Tibial nerve (tissue), 4 donors: ENCODE data around the gene SLC30A2. TPM values are rescaled to one million over a fixed set of nuclear protein-coding genes. Genes with fewer than 3 reads are reported as not detected.

Experiments
- DNase-seq, 2 donors: peaks; one replicate each; pipeline ENCODE4 v3.0.0-alpha.2; 2019; ENCODE audit warnings: low spot score in 2 of 2
- H3K27ac ChIP-seq, 4 donors: fragments of 200-600 bp; sonication (generic) in 3 of 4; one replicate each; pipeline ENCODE4 v1.5.1; 2017 to 2019; ENCODE audit warnings: mild to moderate bottlenecking in 1 of 4
- H3K27me3 ChIP-seq, 2 donors: fragments of 200-600 bp; sonication (generic) in 1 of 2; one replicate each; pipeline versions ENCODE4 v1.5.1 to v1.6.0; 2017 to 2019
- H3K36me3 ChIP-seq, 3 donors: fragments of 200-600 bp; sonication (generic); one replicate each; pipeline ENCODE4 v1.5.1; 2018 to 2019
- H3K4me1 ChIP-seq, 4 donors: fragments of 200-600 bp; sonication (generic) in 3 of 4; one replicate each; pipeline ENCODE4 v1.5.1; 2017 to 2019
- H3K4me3 ChIP-seq, 4 donors: fragments of 200-600 bp; sonication (generic) in 3 of 4; one replicate each; pipeline ENCODE4 v1.5.1; 2017 to 2019; ENCODE audit warnings: mild to moderate bottlenecking in 1 of 4, moderate library complexity in 1 of 4
- H3K9me3 ChIP-seq, 4 donors: fragments of 200-600 bp; sonication (generic) in 3 of 4; one replicate each; pipeline ENCODE4 v1.5.1; 2017 to 2019
- EP300 ChIP-seq, 2 donors: sonication (generic); formaldehyde crosslinking; IDR thresholded peaks; one replicate each; pipeline ENCODE4 v1.6.1; 2017; ENCODE audit warnings: antibody characterized with exemption in 2 of 2, mild to moderate bottlenecking in 1 of 2
- POLR2A ChIP-seq, 2 donors: fragments of 450-650 bp; IDR thresholded peaks; one replicate each; pipeline ENCODE4 v1.6.1; 2017; ENCODE audit warnings: antibody characterized with exemption in 2 of 2, mild to moderate bottlenecking in 2 of 2, moderate library complexity in 2 of 2
- WGBS, 2 donors: methylation state at CpG; one replicate each; pipeline ENCODE4 v1.1.5; 2018; 5-methylcytosine and 5-hydroxymethylcytosine counted together
- total RNA-seq, 4 donors: library from RNA; depleted of rRNA; stranded (reverse); fragments of >200 nt; gene quantifications; one replicate each; pipeline ENCODE4 v1.1.0, GENCODE V29; 2016
- TF ChIP-seq, protein P1 (sequence below), 5 experiments: fragments of 200-600 bp in 3 of 5; fragments of 450-650 bp in 2 of 5; sonication (generic) in 3 of 5; IDR thresholded peaks; one replicate each; pipeline ENCODE4 v1.5.1; 2016 to 2019; ENCODE audit warnings: antibody characterized with exemption in 5 of 5, mild to moderate bottlenecking in 3 of 5, moderate library complexity in 2 of 5

The SLC30A2 gene
- total RNA-seq, 4 donors from 2014 or later, result not detected

GRCh38 chr1:25997828-25998761 lies 47.8 kb downstream of the SLC30A2 start, which contains the start of gene PAFAH2:
PAFAH2 (minus strand) TSS chr1:25998063; CDS start chr1:25990816, 7,247 bp downstream.
- DNase-seq, result peak; percentile 93 to 97
- H3K27me3 ChIP-seq, result no peaks in the 10 kb centered on the region
- peak within 1 kb of the TSS; percentile 34 to 92 (median 84) for H3K27ac ChIP-seq
- no peaks in the 10 kb centered on the region for H3K9me3 ChIP-seq
- H3K4me3 ChIP-seq, result peak within 1 kb of the TSS; percentile 40 to 62 (median 54)
- peaks cover 0 to 32% (median 15%) of the 10 kb centered on the region in 4 donors for H3K4me1 ChIP-seq
- 2% methylated on average over 39 to 47 of the region's 47 CpGs for WGBS, 2 donors
- no peaks in the 10 kb centered on the region for H3K36me3 ChIP-seq
- TF ChIP-seq, protein P1, sequence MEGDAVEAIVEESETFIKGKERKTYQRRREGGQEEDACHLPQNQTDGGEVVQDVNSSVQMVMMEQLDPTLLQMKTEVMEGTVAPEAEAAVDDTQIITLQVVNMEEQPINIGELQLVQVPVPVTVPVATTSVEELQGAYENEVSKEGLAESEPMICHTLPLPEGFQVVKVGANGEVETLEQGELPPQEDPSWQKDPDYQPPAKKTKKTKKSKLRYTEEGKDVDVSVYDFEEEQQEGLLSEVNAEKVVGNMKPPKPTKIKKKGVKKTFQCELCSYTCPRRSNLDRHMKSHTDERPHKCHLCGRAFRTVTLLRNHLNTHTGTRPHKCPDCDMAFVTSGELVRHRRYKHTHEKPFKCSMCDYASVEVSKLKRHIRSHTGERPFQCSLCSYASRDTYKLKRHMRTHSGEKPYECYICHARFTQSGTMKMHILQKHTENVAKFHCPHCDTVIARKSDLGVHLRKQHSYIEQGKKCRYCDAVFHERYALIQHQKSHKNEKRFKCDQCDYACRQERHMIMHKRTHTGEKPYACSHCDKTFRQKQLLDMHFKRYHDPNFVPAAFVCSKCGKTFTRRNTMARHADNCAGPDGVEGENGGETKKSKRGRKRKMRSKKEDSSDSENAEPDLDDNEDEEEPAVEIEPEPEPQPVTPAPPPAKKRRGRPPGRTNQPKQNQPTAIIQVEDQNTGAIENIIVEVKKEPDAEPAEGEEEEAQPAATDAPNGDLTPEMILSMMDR (IDR thresholded peaks at IDR 0.05), result peak; percentile 86 to 100 (median 98)
- TF ChIP-seq EP300 (IDR thresholded peaks at IDR 0.05) (peak; percentile 93 to 95), POLR2A (IDR thresholded peaks at IDR 0.05) (peak in 1 of 2 donors; percentile 38)

DNA sequence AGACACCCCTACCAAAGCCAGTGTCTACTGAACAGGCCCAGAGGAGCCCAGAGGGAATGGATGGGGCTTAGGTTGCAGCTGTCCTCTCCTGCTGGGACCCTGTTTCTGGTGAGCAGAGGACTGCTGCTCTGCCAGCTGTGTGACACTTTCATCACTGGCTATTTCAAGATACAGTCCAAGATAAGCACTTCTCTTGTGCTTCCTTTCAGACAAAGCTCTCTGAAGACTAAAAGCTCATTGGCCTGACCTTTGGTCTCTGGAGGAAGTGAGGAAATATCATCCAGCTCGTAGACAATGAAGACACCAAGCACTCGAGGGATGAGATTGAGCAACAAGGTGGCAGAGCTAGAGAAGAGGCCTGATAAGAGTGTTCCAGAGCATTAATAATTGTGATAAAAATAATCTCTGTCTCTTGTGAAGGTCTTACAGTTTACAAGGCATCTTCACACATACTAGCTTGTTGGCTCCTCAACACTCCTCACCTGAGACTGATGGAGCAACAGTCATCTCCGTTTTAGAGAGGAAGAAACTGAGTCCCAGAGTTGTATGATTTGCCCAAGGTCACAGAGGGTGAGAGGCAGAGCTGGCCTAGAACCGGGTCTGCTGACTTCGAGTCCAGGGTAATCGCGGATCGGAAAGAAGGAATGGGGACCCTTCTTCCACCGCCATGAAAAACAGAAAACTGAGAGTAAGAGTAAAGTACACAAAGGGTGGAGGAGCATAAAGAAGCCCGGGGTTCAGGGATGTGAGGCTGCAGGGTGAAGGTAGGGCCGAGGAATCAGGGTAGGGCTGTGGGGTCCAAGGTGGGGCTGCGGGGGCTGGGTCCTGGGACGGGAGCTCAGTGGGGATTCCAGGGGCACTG lies 48.7 kb downstream of the SLC30A2 start:
- Histone ChIP-seq H3K27me3 (no peaks in the 10 kb centered on the region), H3K36me3 (no peaks in the 10 kb centered on the region), H3K4me3 (peak overlapping the region; percentile 40 to 62 (median 54)), H3K9me3 (no peaks in the 10 kb centered on the region), H3K4me1 (peaks cover 0 to 26% (median 15%) of the 10 kb centered on the region in 4 donors), H3K27ac (peak overlapping the region; percentile 34 to 92 (median 84))
- TF ChIP-seq POLR2A (IDR thresholded peaks at IDR 0.05) (no peak), EP300 (IDR thresholded peaks at IDR 0.05) (peak in 1 of 2 donors; percentile 71)
- TF ChIP-seq, protein P1 (IDR thresholded peaks at IDR 0.05), result no peak
- peak in 1 of 2 donors; percentile 70 for DNase-seq
- WGBS, 2 donors, result 3 to 5% methylated on average over 13 of the region's 13 CpGs

DNA sequence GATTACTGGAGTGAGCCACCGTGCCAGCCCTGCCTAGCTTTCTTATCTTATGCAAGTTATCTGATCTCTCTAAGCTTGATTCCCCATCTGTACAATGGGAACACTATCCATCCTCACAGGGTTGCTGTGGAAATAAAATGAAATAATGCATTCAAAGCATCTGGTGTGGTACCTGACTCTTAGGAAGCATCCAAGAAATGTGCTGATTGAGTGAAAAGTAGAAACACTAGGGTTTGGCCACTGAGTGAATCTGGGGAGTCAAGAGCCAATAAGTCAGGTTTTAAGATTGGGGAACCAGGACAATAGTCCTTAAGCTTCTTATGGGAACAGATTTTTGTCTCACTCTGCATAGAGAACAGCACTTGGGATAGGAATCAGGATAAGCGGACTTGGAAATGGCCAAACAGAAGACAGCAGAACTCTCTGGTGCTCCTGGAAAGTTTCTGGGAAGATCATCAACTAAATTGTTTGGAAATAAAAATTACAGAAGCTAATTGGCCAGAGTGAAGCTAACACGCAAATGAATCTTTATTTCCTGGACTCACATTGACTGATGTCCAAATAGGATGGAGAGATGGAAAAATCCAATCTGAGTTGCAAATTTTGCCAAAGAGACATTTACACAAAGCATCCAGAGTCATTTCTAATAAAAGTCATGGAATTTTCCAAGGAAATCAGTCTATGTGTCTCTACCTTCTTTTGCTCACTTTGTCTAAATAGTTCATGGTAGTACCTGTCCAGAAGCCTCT lies 51.3 kb downstream of the SLC30A2 start:
- H3K27ac ChIP-seq, result no peak overlapping the region
- no peaks in the 10 kb centered on the region for H3K9me3 ChIP-seq
- no peak overlapping the region for H3K4me3 ChIP-seq
- H3K36me3 ChIP-seq, result peaks cover 0 to 12% (median 0%) of the 10 kb centered on the region in 3 donors
- no peak for DNase-seq
- TF ChIP-seq EP300 (IDR thresholded peaks at IDR 0.05) (no peak), POLR2A (IDR thresholded peaks at IDR 0.05) (no peak)
- TF ChIP-seq, protein P1 (IDR thresholded peaks at IDR 0.05), result no peak
- H3K4me1 ChIP-seq, result peaks cover 0 to 28% (median 15%) of the 10 kb centered on the region in 4 donors
- no peaks in the 10 kb centered on the region for H3K27me3 ChIP-seq
- 89 to 91% methylated on average over 3 of the region's 3 CpGs for WGBS, 2 donors

GRCh38 chr1:25993197-25993951 lies 52.5 kb downstream of the SLC30A2 start:
- H3K36me3 ChIP-seq, result peaks cover 0 to 21% (median 0%) of the 10 kb centered on the region in 3 donors
- TF ChIP-seq, protein P1 (IDR thresholded peaks at IDR 0.05), result no peak
- TF ChIP-seq POLR2A (IDR thresholded peaks at IDR 0.05), result no peak
- TF ChIP-seq EP300 (IDR thresholded peaks at IDR 0.05), result no peak
- H3K9me3 ChIP-seq, result no peaks in the 10 kb centered on the region
- H3K27me3 ChIP-seq, result no peaks in the 10 kb centered on the region
- peaks cover 0 to 22% (median 12%) of the 10 kb centered on the region in 4 donors for H3K4me1 ChIP-seq
- no peak overlapping the region for H3K4me3 ChIP-seq
- no peak overlapping the region for H3K27ac ChIP-seq
- WGBS, 2 donors, result 85 to 86% methylated on average over 8 of the region's 8 CpGs
- no peak for DNase-seq
